Measurements from ENCODE around the gene MYCN.

- TF ChIP-seq, protein P1, sequence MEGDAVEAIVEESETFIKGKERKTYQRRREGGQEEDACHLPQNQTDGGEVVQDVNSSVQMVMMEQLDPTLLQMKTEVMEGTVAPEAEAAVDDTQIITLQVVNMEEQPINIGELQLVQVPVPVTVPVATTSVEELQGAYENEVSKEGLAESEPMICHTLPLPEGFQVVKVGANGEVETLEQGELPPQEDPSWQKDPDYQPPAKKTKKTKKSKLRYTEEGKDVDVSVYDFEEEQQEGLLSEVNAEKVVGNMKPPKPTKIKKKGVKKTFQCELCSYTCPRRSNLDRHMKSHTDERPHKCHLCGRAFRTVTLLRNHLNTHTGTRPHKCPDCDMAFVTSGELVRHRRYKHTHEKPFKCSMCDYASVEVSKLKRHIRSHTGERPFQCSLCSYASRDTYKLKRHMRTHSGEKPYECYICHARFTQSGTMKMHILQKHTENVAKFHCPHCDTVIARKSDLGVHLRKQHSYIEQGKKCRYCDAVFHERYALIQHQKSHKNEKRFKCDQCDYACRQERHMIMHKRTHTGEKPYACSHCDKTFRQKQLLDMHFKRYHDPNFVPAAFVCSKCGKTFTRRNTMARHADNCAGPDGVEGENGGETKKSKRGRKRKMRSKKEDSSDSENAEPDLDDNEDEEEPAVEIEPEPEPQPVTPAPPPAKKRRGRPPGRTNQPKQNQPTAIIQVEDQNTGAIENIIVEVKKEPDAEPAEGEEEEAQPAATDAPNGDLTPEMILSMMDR (IDR thresholded peaks at IDR 0.05; ENCODE audit: insufficient read depth, low read length, poor library complexity, severe bottlenecking), result no peak
- TF ChIP-seq EZH2phosphoT487 (conservative IDR thresholded peaks at IDR 0.05; ENCODE audit: low read length), result no peak
These were observed 14.1 kb upstream of the MYCN start for GRCh38 chr2:15926252-15926651.
